ENCODE results near the gene IGSF11.

The IGSF11 gene

GRCh38 chr3:118970819-118971218 lies 63.8 kb downstream of the IGSF11 start:
- no peaks in the 10 kb centered on the region for H3K36me3 ChIP-seq (ENCODE audit: insufficient read depth, low read length)
- H3K27ac ChIP-seq (ENCODE audit: low read depth, low read length) = no peak overlapping the region
- H3K4me3 ChIP-seq (ENCODE audit: low read depth in 1 of 2, low read length in 2 of 2) = no peak overlapping the region
- peaks cover 15% of the 10 kb centered on the region for H3K4me1 ChIP-seq (ENCODE audit: insufficient read depth, low read length)
- H3K9ac ChIP-seq (ENCODE audit: low read length) = no peak overlapping the region
- no peaks in the 10 kb centered on the region for H3K27me3 ChIP-seq (ENCODE audit: control insufficient read depth in 1 of 2, insufficient read depth in 2 of 2, low read length in 2 of 2)
- no peaks in the 10 kb centered on the region for H3K9me3 ChIP-seq (ENCODE audit: low read length)

GRCh38 chr3:118968640-118969039 lies 66.0 kb downstream of the IGSF11 start:
- Histone ChIP-seq H3K36me3 (ENCODE audit: insufficient read depth, low read length) (no peaks in the 10 kb centered on the region), H3K4me1 (ENCODE audit: insufficient read depth, low read length) (peaks cover 14% of the 10 kb centered on the region), H3K27ac (ENCODE audit: low read depth, low read length) (no peak overlapping the region), H3K9me3 (ENCODE audit: low read length) (no peaks in the 10 kb centered on the region), H3K4me3 (ENCODE audit: low read depth in 1 of 2, low read length in 2 of 2) (no peak overlapping the region), H3K27me3 (ENCODE audit: control insufficient read depth in 1 of 2, insufficient read depth in 2 of 2, low read length in 2 of 2) (no peaks in the 10 kb centered on the region), H3K9ac (ENCODE audit: low read length) (no peak overlapping the region)

GRCh38 chr3:118968111-118968510 lies 66.5 kb downstream of the IGSF11 start:
- Histone ChIP-seq H3K4me3 (ENCODE audit: low read depth in 1 of 2, low read length in 2 of 2) (no peak overlapping the region), H3K36me3 (ENCODE audit: insufficient read depth, low read length) (no peaks in the 10 kb centered on the region), H3K9ac (ENCODE audit: low read length) (no peak overlapping the region), H3K4me1 (ENCODE audit: insufficient read depth, low read length) (peaks cover 9% of the 10 kb centered on the region), H3K9me3 (ENCODE audit: low read length) (no peaks in the 10 kb centered on the region), H3K27ac (ENCODE audit: low read depth, low read length) (no peak overlapping the region), H3K27me3 (ENCODE audit: control insufficient read depth in 1 of 2, insufficient read depth in 2 of 2, low read length in 2 of 2) (no peaks in the 10 kb centered on the region)

GRCh38 chr3:118966700-118967099 lies 67.9 kb downstream of the IGSF11 start:
- Histone ChIP-seq H3K4me1 (ENCODE audit: insufficient read depth, low read length) (no peaks in the 10 kb centered on the region), H3K9ac (ENCODE audit: low read length) (no peak overlapping the region)

GRCh38 chr3:118963711-118964110 lies 70.9 kb downstream of the IGSF11 start:
- no peaks in the 10 kb centered on the region for H3K4me1 ChIP-seq (ENCODE audit: insufficient read depth, low read length)
- H3K4me3 ChIP-seq (ENCODE audit: low read depth in 1 of 2, low read length in 2 of 2) = no peak overlapping the region
- H3K27me3 ChIP-seq (ENCODE audit: control insufficient read depth in 1 of 2, insufficient read depth in 2 of 2, low read length in 2 of 2) = no peaks in the 10 kb centered on the region
- H3K9me3 ChIP-seq (ENCODE audit: low read length) = no peaks in the 10 kb centered on the region
- no peak overlapping the region for H3K9ac ChIP-seq (ENCODE audit: low read length)
- H3K27ac ChIP-seq (ENCODE audit: low read depth, low read length) = no peak overlapping the region
- no peaks in the 10 kb centered on the region for H3K36me3 ChIP-seq (ENCODE audit: insufficient read depth, low read length)

More at GRCh38 chr3:118966700-118967099, 67.9 kb downstream of the IGSF11 start:
- Histone ChIP-seq H3K9me3 (ENCODE audit: low read length) (no peaks in the 10 kb centered on the region), H3K4me3 (ENCODE audit: low read depth in 1 of 2, low read length in 2 of 2) (no peak overlapping the region), H3K36me3 (ENCODE audit: insufficient read depth, low read length) (no peaks in the 10 kb centered on the region), H3K27ac (ENCODE audit: low read depth, low read length) (no peak overlapping the region), H3K27me3 (ENCODE audit: control insufficient read depth in 1 of 2, insufficient read depth in 2 of 2, low read length in 2 of 2) (no peaks in the 10 kb centered on the region)

- no peak overlapping the region for H3K4me3 ChIP-seq (ENCODE audit: low read depth in 1 of 2, low read length in 2 of 2)
- H3K4me1 ChIP-seq (ENCODE audit: insufficient read depth, low read length) = no peaks in the 10 kb centered on the region
- no peaks in the 10 kb centered on the region for H3K36me3 ChIP-seq (ENCODE audit: insufficient read depth, low read length)
- H3K9ac ChIP-seq (ENCODE audit: low read length) = no peak overlapping the region
- H3K9me3 ChIP-seq (ENCODE audit: low read length) = no peaks in the 10 kb centered on the region
- no peak overlapping the region for H3K27ac ChIP-seq (ENCODE audit: low read depth, low read length)
- H3K27me3 ChIP-seq (ENCODE audit: control insufficient read depth in 1 of 2, insufficient read depth in 2 of 2, low read length in 2 of 2) = no peaks in the 10 kb centered on the region
These were observed 73.7 kb downstream of the IGSF11 start for GRCh38 chr3:118960876-118961450.

GRCh38 chr3:118955914-118956556 lies 78.6 kb downstream of the IGSF11 start:
- Histone ChIP-seq H3K4me1 (ENCODE audit: insufficient read depth, low read length) (no peaks in the 10 kb centered on the region), H3K27ac (ENCODE audit: low read depth, low read length) (no peak overlapping the region), H3K36me3 (ENCODE audit: insufficient read depth, low read length) (no peaks in the 10 kb centered on the region), H3K9ac (ENCODE audit: low read length) (no peak overlapping the region), H3K4me3 (ENCODE audit: low read depth in 1 of 2, low read length in 2 of 2) (no peak overlapping the region), H3K9me3 (ENCODE audit: low read length) (no peaks in the 10 kb centered on the region), H3K27me3 (ENCODE audit: control insufficient read depth in 1 of 2, insufficient read depth in 2 of 2, low read length in 2 of 2) (no peaks in the 10 kb centered on the region)

- Histone ChIP-seq H3K4me1 (ENCODE audit: insufficient read depth, low read length) (no peaks in the 10 kb centered on the region), H3K27ac (ENCODE audit: low read depth, low read length) (no peak overlapping the region), H3K36me3 (ENCODE audit: insufficient read depth, low read length) (no peaks in the 10 kb centered on the region), H3K4me3 (ENCODE audit: low read depth in 1 of 2, low read length in 2 of 2) (no peak overlapping the region), H3K9me3 (ENCODE audit: low read length) (no peaks in the 10 kb centered on the region), H3K27me3 (ENCODE audit: control insufficient read depth in 1 of 2, insufficient read depth in 2 of 2, low read length in 2 of 2) (no peaks in the 10 kb centered on the region), H3K9ac (ENCODE audit: low read length) (no peak overlapping the region)
These were observed 83.6 kb downstream of the IGSF11 start for GRCh38 chr3:118951089-118951488.

GRCh38 chr3:118949113-118949760 lies 85.4 kb downstream of the IGSF11 start:
- Histone ChIP-seq H3K9ac (ENCODE audit: low read length) (no peak overlapping the region), H3K27me3 (ENCODE audit: control insufficient read depth in 1 of 2, insufficient read depth in 2 of 2, low read length in 2 of 2) (no peaks in the 10 kb centered on the region), H3K4me3 (ENCODE audit: low read depth in 1 of 2, low read length in 2 of 2) (no peak overlapping the region), H3K36me3 (ENCODE audit: insufficient read depth, low read length) (no peaks in the 10 kb centered on the region), H3K9me3 (ENCODE audit: low read length) (no peaks in the 10 kb centered on the region), H3K4me1 (ENCODE audit: insufficient read depth, low read length) (no peaks in the 10 kb centered on the region), H3K27ac (ENCODE audit: low read depth, low read length) (no peak overlapping the region)

- Histone ChIP-seq H3K27ac (ENCODE audit: low read depth, low read length) (no peak overlapping the region), H3K4me1 (ENCODE audit: insufficient read depth, low read length) (no peaks in the 10 kb centered on the region), H3K9me3 (ENCODE audit: low read length) (no peaks in the 10 kb centered on the region), H3K27me3 (ENCODE audit: control insufficient read depth in 1 of 2, insufficient read depth in 2 of 2, low read length in 2 of 2) (no peaks in the 10 kb centered on the region), H3K9ac (ENCODE audit: low read length) (no peak overlapping the region), H3K36me3 (ENCODE audit: insufficient read depth, low read length) (no peaks in the 10 kb centered on the region), H3K4me3 (ENCODE audit: low read depth in 1 of 2, low read length in 2 of 2) (no peak overlapping the region)
These were observed 86.5 kb downstream of the IGSF11 start for GRCh38 chr3:118948146-118948545.

GRCh38 chr3:118946449-118946848 lies 88.2 kb downstream of the IGSF11 start:
- Histone ChIP-seq H3K4me3 (ENCODE audit: low read depth in 1 of 2, low read length in 2 of 2) (no peak overlapping the region), H3K4me1 (ENCODE audit: insufficient read depth, low read length) (no peaks in the 10 kb centered on the region), H3K27me3 (ENCODE audit: control insufficient read depth in 1 of 2, insufficient read depth in 2 of 2, low read length in 2 of 2) (no peaks in the 10 kb centered on the region), H3K27ac (ENCODE audit: low read depth, low read length) (no peak overlapping the region), H3K36me3 (ENCODE audit: insufficient read depth, low read length) (no peaks in the 10 kb centered on the region), H3K9ac (ENCODE audit: low read length) (no peak overlapping the region), H3K9me3 (ENCODE audit: low read length) (no peaks in the 10 kb centered on the region)

GRCh38 chr3:118945834-118946233 lies 88.8 kb downstream of the IGSF11 start:
- H3K36me3 ChIP-seq (ENCODE audit: insufficient read depth, low read length) = no peaks in the 10 kb centered on the region

More at GRCh38 chr3:118945834-118946233, 88.8 kb downstream of the IGSF11 start:
- Histone ChIP-seq H3K27me3 (ENCODE audit: control insufficient read depth in 1 of 2, insufficient read depth in 2 of 2, low read length in 2 of 2) (no peaks in the 10 kb centered on the region), H3K4me3 (ENCODE audit: low read depth in 1 of 2, low read length in 2 of 2) (no peak overlapping the region), H3K9me3 (ENCODE audit: low read length) (no peaks in the 10 kb centered on the region), H3K27ac (ENCODE audit: low read depth, low read length) (no peak overlapping the region), H3K9ac (ENCODE audit: low read length) (no peak overlapping the region), H3K4me1 (ENCODE audit: insufficient read depth, low read length) (no peaks in the 10 kb centered on the region)

Measured in muscle layer of colon (tissue), 2 donors.